ENCODE results near the gene EFHC1.

GRCh38 chr6:52534363-52534762, 114.2 kb downstream of the EFHC1 start:
- TF ChIP-seq CTCF (IDR thresholded peaks at IDR 0.05; ENCODE audit: poor library complexity, severe bottlenecking) (no peak), EP300 (conservative IDR thresholded peaks at IDR 0.05; ENCODE audit: poor library complexity, severe bottlenecking) (no peak), TAF1 (IDR thresholded peaks at IDR 0.05; ENCODE audit: low read depth) (no peak)

All from neural cell (in vitro differentiated cells).